ENCODE results near the gene KLRB1. TPM values are rescaled to one million over a fixed set of nuclear protein-coding genes. Genes with fewer than 3 reads are reported as not detected.

KLRB1 gene
- 1 to 10 TPM; 1.7 to 2.6 TPM for total RNA-seq

- DNase-seq, result no peak
- Histone ChIP-seq H3K27ac (no peak within 1 kb of the TSS), H3K9me3 (no peaks in the 10 kb centered on the region), H3K4me3 (no peak within 1 kb of the TSS), H3K4me1 (no peaks in the 10 kb centered on the region), H3K27me3 (no peaks in the 10 kb centered on the region), H3K36me3 (no peaks in the 10 kb centered on the region), H3K9ac (ENCODE audit: low read depth in 2 of 2, low read length in 2 of 2) (no peak within 1 kb of the TSS)
- intact Hi-C loops (cut with DNase I), result no loop called here
- TF ChIP-seq CTCF (IDR thresholded peaks at IDR 0.05), result no peak
These were observed at the start of gene KLRB1 for GRCh38 chr12:9607716-9608115. Gene KLRB1, minus strand, starts transcription at chr12:9607916. Its CDS starts 77 bp downstream, at chr12:9607839.

DNA sequence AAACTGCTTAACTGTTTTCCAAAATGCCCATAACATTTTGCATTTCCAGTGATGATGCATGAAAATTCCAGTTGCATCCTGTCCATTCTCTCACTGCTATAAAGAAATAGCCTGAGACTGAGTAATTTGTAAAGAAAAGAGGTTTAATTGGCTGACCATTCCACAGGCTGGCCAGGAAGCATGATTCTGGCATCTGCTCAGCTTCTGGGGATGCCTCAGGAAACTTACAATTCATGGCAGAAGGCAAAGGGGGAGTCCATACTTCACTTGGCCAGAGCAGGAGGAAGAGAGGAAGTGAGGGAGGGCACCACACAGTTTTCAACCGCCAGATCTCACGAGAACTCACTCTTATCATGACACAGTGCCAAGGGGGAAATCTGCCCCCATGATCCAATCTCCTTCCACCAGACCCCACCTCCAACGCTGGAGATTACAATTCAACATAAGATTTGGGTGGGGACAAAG, 43.6 kb upstream of the KLRB1 start:
- DNase-seq, result no peak
- no peaks in the 10 kb centered on the region for H3K4me1 ChIP-seq

GRCh38 chr12:9650151-9650576, 42.4 kb upstream of the KLRB1 start:
- Histone ChIP-seq H3K9ac (ENCODE audit: low read depth in 2 of 2, low read length in 2 of 2) (no peak overlapping the region), H3K36me3 (no peaks in the 10 kb centered on the region)
- DNase-seq, result no peak

More for the DNA sequence above, 43.6 kb upstream of the KLRB1 start:
- H3K9me3 ChIP-seq, result no peaks in the 10 kb centered on the region
- no peak for TF ChIP-seq CTCF (IDR thresholded peaks at IDR 0.05)
- intact Hi-C loops (cut with DNase I), result no loop called here
- peak overlapping the region; percentile 93 for H3K27ac ChIP-seq
- H3K27me3 ChIP-seq, result no peaks in the 10 kb centered on the region
- H3K4me3 ChIP-seq, result no peak overlapping the region
- H3K36me3 ChIP-seq, result peaks cover 3% of the 10 kb centered on the region
- H3K9ac ChIP-seq (ENCODE audit: low read depth in 2 of 2, low read length in 2 of 2), result no peak overlapping the region

GRCh38 chr12:9649532-9649940, 41.8 kb upstream of the KLRB1 start:
- Histone ChIP-seq H3K9ac (ENCODE audit: low read depth in 2 of 2, low read length in 2 of 2) (peak overlapping the region; percentile 57 to 83), H3K4me1 (no peaks in the 10 kb centered on the region)

More at GRCh38 chr12:9650151-9650576, 42.4 kb upstream of the KLRB1 start:
- Histone ChIP-seq H3K27ac (peak overlapping the region; percentile 93), H3K27me3 (no peaks in the 10 kb centered on the region), H3K4me1 (no peaks in the 10 kb centered on the region), H3K4me3 (peak overlapping the region; percentile 6), H3K9me3 (no peaks in the 10 kb centered on the region)
- intact Hi-C loops (cut with DNase I), result no loop called here
- TF ChIP-seq CTCF (IDR thresholded peaks at IDR 0.05), result no peak

DNA sequence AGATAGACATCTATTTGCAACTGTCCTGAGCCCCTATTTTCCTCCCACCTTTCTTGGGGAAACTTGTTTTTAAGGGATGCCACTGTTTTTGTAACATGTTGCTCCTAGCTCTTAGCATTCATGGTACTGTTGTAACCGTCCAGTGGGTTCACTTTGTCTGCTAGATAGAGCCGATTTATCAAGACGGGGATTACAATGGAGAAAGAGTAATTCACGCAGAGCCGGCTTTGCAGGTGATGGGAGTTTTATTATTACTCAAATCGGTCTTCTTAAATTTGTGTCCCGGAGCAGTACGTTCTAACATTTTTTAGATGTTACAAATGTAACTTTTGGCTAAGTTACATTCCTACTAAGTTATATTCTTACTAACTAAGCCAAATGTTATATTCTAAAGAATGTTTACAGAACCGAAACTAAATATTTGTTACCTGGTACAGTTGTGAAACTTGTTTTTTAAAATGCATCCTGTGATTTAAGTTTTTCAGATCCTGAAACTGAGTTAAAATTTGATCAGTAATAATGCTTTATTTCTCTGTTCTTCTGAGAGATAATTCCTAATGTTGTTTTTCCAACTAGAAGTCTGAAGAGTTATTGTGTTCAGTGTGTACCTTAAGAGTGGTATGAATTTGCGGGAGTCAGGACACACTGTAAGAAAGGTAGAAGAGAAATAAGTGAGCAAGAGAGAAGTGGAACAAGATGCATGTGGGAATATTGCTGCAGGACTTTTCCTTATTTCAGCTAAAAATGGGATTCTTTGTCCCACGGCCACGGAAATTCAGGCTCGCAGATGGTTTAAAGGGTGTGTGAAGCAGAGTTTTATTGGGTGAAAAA, 41.2 kb upstream of the KLRB1 start:
- peak overlapping the region; percentile 93 for H3K27ac ChIP-seq
- H3K27me3 ChIP-seq, result no peaks in the 10 kb centered on the region
- peak overlapping the region; percentile 74 to 83 for H3K9ac ChIP-seq (ENCODE audit: low read depth in 2 of 2, low read length in 2 of 2)
- H3K9me3 ChIP-seq, result no peaks in the 10 kb centered on the region
- H3K36me3 ChIP-seq, result no peaks in the 10 kb centered on the region
- intact Hi-C loops (cut with DNase I), result no loop called here
- no peak for DNase-seq
- no peak for TF ChIP-seq CTCF (IDR thresholded peaks at IDR 0.05)
- peak overlapping the region; percentile 68 for H3K4me3 ChIP-seq
- H3K4me1 ChIP-seq, result no peaks in the 10 kb centered on the region

More at GRCh38 chr12:9649532-9649940, 41.8 kb upstream of the KLRB1 start:
- TF ChIP-seq CTCF (IDR thresholded peaks at IDR 0.05), result no peak
- no peaks in the 10 kb centered on the region for H3K9me3 ChIP-seq
- no peaks in the 10 kb centered on the region for H3K27me3 ChIP-seq
- intact Hi-C loops (cut with DNase I), result no loop called here
- peak overlapping the region; percentile 68 for H3K4me3 ChIP-seq
- H3K27ac ChIP-seq, result peak overlapping the region; percentile 93
- H3K36me3 ChIP-seq, result no peaks in the 10 kb centered on the region
- peak; percentile 28 for DNase-seq
